Chondrocyte (in vitro differentiated cells): ENCODE data around the gene SLC25A39. TPM values are rescaled to one million over a fixed set of nuclear protein-coding genes. Genes with fewer than 3 reads are reported as not detected.

ENCODE experiments used
- DNase-seq: peaks from one replicate; pipeline ENCODE4 v3.0.0; 2021; ENCODE audit warnings: mixed read lengths, low spot score
- H3K27ac Mint-ChIP-seq: one replicate; pipeline ENCODE4 v1.8.0; 2021; ENCODE audit warnings: mild to moderate bottlenecking, moderate library complexity, mixed read lengths; ENCODE audit not compliant: unreplicated experiment
- H3K27me3 Mint-ChIP-seq: 2 replicates; pipeline ENCODE4 v1.8.0; 2021; ENCODE audit warnings: low read depth, mixed read lengths
- H3K36me3 Mint-ChIP-seq: 2 replicates; pipeline ENCODE4 v1.8.0; 2021; ENCODE audit warnings: low read depth, mixed read lengths
- H3K4me1 Mint-ChIP-seq: 2 replicates; pipeline ENCODE4 v1.8.0; 2021; ENCODE audit warnings: low read depth, mild to moderate bottlenecking, mixed read lengths
- H3K4me3 Mint-ChIP-seq: one replicate; pipeline ENCODE4 v1.8.0; 2021; ENCODE audit warnings: mild to moderate bottlenecking, moderate library complexity, mixed read lengths; ENCODE audit not compliant: unreplicated experiment
- H3K9me3 Mint-ChIP-seq: 2 replicates; pipeline ENCODE4 v1.8.0; 2021; ENCODE audit warnings: low read depth, mixed read lengths
- CTCF ChIP-seq: fragments of 200-600 bp; sonication (generic); IDR thresholded peaks from 2 replicates; pipeline ENCODE4 v1.5.0; 2021; ENCODE audit warnings: antibody characterized with exemption, mild to moderate bottlenecking, moderate library complexity
- total RNA-seq: library from RNA; stranded (reverse); gene quantifications from 3 replicates; pipeline ENCODE4 v1.2.1, GENCODE V29; 2021

Gene SLC25A39
- total RNA-seq, 1 donor from 2014 or later: 84.1 TPM

- peaks cover 21% of the 10 kb centered on the region for H3K27me3 Mint-ChIP-seq
- no peak within 1 kb of the TSS for H3K27ac Mint-ChIP-seq
- no peaks in the 10 kb centered on the region for H3K9me3 Mint-ChIP-seq
- H3K4me1 Mint-ChIP-seq: peaks cover 7% of the 10 kb centered on the region
- H3K4me3 Mint-ChIP-seq: peak within 1 kb of the TSS; percentile 61
- TF ChIP-seq CTCF: no peak
- no peak for DNase-seq
- H3K36me3 Mint-ChIP-seq: no peaks in the 10 kb centered on the region
Measured at GRCh38 chr17:44308320-44308818, 16.3 kb downstream of the SLC25A39 start, which contains the start of gene RUNDC3A. TSS of gene RUNDC3A (plus strand) at chr17:44308601. CDS start at chr17:44308833, 232 bp downstream.

- TF ChIP-seq CTCF: no peak
- Mint-ChIP-seq H3K9me3 (no peaks in the 10 kb centered on the region), H3K36me3 (no peaks in the 10 kb centered on the region), H3K27me3 (peaks cover 25% of the 10 kb centered on the region), H3K27ac (no peak overlapping the region), H3K4me1 (peaks cover 7% of the 10 kb centered on the region), H3K4me3 (peak overlapping the region; percentile 61)
- no peak for DNase-seq
Measured at GRCh38 chr17:44307387-44308186, 17.0 kb downstream of the SLC25A39 start.

- Mint-ChIP-seq H3K36me3 (no peaks in the 10 kb centered on the region), H3K27ac (no peak overlapping the region), H3K27me3 (peaks cover 32% of the 10 kb centered on the region), H3K4me1 (peaks cover 7% of the 10 kb centered on the region), H3K9me3 (no peaks in the 10 kb centered on the region), H3K4me3 (no peak overlapping the region)
- no peak for TF ChIP-seq CTCF
- DNase-seq: no peak
Measured at GRCh38 chr17:44304651-44305050, 20.0 kb downstream of the SLC25A39 start.

GRCh38 chr17:44297975-44298374 is 26.6 kb downstream of the SLC25A39 start:
- Mint-ChIP-seq H3K27ac (no peak overlapping the region), H3K36me3 (no peaks in the 10 kb centered on the region), H3K9me3 (no peaks in the 10 kb centered on the region), H3K4me3 (no peak overlapping the region), H3K4me1 (no peaks in the 10 kb centered on the region), H3K27me3 (peaks cover 29% of the 10 kb centered on the region)
- DNase-seq: no peak
- no peak for TF ChIP-seq CTCF

GRCh38 chr17:44293509-44294226 is 31.0 kb downstream of the SLC25A39 start:
- no peak for DNase-seq
- H3K36me3 Mint-ChIP-seq: no peaks in the 10 kb centered on the region
- no peak overlapping the region for H3K4me3 Mint-ChIP-seq
- peaks cover 18% of the 10 kb centered on the region for H3K27me3 Mint-ChIP-seq
- TF ChIP-seq CTCF: no peak
- H3K4me1 Mint-ChIP-seq: no peaks in the 10 kb centered on the region
- H3K27ac Mint-ChIP-seq: no peak overlapping the region
- no peaks in the 10 kb centered on the region for H3K9me3 Mint-ChIP-seq
